Right renal cortex interstitium (tissue), 3 donors: ENCODE results near the gene CRYM. TPM values are rescaled to one million over a fixed set of nuclear protein-coding genes. Genes with fewer than 3 reads are reported as not detected.
A peak's percentile ranks its signal among the peaks of the same experiment; 100 is the strongest.
"Not testable (repeated sequence)": the region's sequence is repeated elsewhere in the genome, so short reads cannot be mapped to it uniquely, and the experiment has no call there.

Experiments
- DNase-seq, 3 donors: peaks; one replicate each; pipeline ENCODE4 v3.0.0-alpha.2; 2013; ENCODE audit warnings: low read depth in 3 of 3, low spot score in 2 of 3
- polyA plus RNA-seq, 3 donors: library from polyadenylated mRNA; unstranded; fragments of 120-200 nt; gene quantifications; one replicate each; pipeline ENCODE4 v1.2.1, GENCODE V29; 2013; ENCODE audit not compliant: insufficient read length in 3 of 3

CRYM gene
- polyA plus RNA-seq: 1 to 10 TPM; 8.3 to 9.8 (median 8.9) TPM

DNA sequence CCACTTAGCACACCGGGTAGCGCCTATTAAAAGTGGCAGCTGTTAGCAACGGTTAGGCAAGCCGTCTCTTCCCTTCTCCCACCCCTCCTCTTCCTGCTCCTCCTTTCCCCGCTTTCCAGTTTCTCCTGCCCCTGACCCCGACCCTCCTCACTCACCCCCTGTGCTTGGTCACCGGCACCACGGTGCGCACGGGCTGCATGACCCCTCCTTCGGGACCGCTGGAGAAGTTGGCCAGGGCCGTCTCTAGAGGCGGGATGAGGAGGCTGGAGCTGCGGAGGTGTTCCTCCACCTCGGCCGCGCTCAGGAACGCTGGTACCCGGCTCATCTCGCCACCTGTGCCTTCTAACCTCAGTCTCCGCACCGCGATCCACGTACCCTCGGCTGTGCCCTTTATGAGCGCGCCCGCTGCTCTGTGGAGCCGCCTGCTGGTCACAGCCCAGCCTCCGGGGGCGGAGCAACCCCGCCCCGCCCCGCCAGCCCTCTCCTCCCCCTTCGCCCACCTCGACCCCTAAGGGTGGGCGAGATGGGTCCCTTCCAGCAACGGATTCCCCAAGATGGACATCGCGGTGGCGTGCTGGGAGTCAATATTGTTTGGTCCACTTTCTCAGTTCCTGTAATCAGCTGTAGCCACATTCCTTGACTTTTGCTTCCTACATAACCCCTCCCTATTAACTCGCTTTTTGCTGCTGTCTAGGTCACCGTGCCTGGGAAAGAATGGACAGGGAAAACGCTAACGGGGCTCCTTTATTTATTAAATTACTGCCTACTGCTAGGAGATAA, at the start of gene CRYM:
CRYM (minus strand) TSS at position 364 of the 780 bp plus-strand sequence; CDS start at position 325, 39 bp downstream.
- no peak for DNase-seq

DNA sequence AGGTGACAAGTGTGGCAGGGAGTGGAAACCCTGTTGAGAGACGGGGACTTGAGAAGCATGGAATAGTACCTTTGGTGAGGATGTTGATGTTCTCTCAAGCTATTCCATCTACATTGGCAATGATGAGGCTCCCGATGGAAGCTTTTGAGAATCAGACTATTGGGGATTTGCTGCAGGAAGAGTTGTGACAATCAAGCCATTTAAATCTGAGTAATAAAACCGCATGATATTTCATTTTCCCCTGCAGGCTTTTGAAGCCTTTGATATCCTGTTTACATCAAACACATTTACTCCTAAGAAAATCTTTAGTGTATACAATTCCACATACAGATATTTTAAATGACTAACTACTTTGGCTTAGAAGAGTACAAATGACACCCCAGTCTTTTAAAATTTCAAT, 49.0 kb upstream of the CRYM start:
- DNase-seq: no peak

DNA sequence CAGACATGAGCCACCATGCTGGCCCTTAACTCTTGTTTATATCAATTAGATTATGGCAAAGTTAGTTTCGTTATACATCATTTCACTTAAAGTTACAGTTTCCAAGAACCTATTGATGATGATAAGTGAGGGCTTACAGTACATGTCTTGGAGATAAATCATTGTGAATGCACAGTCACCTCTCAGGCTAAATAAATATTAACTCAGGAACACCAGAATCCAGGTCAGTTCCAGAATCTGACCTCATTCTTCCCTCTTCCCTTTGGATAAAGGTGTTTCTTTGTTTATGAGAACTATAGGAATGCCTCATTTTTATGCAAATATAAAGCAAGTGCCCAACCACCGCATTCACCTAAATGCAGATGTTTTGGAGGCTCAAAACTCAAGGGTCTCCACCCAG, 48.4 kb upstream of the CRYM start:
- DNase-seq: no peak

DNA sequence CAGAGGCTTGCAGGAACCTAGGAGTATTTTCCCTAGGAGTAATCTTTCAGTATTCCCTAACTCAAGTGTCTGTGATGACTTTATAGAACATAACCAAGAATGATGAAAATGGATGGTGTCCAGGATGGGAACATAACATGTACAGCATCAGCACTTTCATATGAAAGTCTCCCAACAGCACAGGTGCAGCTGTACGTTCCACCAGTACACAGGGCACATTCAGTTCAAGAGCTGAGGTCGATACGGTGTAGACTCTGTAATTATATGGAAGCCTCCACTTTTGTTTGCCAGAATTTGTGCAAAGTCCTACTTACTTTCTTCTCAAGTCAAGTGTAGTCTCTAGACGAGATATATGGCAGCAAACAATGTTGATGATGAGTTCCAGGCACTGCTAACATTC, 46.2 kb upstream of the CRYM start:
- DNase-seq: no peak

DNA sequence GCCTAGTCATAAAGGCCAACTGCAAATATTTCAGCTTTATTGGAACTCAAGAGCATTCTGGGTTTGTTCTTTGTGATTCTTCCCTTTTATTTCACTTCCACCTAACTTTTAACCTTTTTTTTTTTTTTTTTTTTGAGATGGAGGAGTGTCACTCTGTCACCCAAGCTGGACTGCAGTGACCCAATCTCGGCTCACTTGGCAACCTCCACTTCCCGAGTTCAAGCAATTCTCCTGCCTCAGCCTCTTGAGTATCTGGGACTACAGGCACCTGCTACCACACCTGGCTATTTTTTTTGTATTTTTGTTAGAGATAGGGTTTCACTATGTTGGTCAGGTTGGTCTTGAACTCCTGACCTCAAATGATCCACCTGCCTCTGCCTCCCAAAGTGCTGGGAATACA, 44.2 kb upstream of the CRYM start:
- DNase-seq: not testable (repeated sequence)

DNA sequence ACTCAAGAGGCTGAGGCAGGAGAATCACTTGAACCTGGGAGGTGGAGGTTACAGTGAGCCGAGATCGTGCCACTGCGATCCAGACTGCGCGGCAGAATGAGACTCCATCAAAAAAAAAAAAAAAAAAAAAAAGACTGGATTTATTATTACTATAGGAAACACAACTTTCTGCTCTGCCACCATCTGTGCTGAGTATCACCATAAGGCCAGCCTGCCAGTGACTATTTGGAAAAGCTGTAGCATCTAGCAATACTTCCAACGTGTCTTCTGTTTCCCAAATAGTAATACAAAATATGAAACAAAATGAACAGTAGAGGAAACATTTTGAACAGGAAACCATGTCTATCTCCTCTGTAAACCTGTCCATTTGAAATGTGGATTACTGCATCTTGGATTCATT, 43.6 kb upstream of the CRYM start:
- DNase-seq: no peak

DNA sequence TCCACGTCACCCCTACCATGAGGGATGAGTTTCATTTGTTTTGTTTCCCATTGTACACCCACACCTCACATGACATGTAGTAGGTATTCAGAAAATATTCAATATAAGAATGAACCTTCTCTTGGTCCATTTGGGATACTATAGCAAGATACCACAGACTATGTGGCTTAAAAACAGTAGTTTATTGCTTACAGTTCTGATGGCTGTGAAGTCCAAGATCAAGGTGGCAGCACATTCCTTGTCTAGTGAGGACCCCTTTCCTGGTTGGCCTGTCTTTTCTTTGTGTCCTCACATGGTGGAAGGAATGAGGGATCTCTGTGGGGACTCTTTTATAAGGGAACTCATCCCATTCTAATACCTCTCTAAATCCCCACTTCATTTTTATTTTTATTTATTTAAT, 36.2 kb upstream of the CRYM start:
- DNase-seq: no peak

DNA sequence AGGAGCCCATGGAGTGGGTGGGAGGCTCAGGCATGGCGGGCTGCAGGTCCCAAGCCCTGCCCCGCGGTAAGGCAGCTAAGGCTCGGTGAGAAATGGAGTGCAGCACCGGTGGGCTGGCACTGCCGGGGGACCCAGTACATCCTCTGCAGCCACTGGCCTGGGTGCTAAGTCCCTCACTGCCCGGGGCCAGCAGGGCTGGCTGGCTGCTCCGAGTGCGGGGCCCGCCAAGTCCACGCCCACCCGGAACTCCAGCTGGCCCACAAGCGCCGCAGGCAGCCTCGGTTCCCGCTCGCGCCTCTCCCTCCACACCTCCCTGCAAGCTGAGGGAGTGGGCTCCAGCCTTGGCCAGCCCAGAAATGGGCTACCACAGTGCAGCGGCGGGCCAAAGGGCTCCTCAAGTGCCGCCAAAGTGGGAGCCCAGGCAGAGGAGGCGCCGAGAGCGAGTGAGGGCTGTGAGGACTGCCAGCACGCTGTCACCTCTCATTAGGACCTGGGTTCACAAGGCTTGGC, 34.8 kb upstream of the CRYM start:
- DNase-seq: not testable (repeated sequence)

DNA sequence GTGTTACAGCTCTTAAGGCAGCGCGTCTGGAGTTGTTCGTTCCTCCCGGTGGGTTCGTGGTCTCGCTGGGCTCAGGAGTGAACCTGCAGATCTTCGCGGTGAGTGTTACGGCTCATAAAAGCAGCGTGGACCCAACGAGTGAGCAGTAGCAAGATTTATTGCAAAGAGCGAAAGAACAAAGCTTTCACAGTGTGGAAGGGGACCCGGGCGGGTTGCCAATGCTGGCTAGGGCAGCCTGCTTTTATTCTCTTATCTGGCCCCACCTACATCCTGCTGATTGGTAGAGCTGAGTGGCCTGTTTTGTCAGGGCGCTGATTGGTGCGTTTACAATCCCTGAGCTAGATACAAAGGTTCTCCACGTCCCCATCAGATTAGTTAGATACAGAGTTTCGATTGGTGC, 34.0 kb upstream of the CRYM start:
- not testable (repeated sequence) for DNase-seq

DNA sequence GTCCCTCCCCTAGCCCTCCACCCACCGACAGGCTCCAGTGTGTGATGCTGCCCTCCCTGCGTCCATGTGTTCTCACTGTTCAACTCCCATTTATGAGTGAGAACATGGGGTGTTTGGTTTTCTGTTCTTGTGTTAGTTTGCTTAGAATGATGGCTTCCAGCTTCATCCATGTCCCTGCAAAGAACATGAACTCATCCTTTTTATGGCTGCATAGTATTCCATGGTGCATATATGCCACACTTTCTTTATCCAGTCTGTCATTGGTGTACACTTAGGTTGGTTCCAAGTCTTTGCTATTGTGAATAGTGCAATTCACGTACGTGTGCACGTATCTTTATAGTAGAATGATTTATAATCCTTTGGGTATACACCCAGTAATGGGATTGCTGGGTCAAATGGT, 28.6 kb upstream of the CRYM start:
- not testable (repeated sequence) for DNase-seq

DNA sequence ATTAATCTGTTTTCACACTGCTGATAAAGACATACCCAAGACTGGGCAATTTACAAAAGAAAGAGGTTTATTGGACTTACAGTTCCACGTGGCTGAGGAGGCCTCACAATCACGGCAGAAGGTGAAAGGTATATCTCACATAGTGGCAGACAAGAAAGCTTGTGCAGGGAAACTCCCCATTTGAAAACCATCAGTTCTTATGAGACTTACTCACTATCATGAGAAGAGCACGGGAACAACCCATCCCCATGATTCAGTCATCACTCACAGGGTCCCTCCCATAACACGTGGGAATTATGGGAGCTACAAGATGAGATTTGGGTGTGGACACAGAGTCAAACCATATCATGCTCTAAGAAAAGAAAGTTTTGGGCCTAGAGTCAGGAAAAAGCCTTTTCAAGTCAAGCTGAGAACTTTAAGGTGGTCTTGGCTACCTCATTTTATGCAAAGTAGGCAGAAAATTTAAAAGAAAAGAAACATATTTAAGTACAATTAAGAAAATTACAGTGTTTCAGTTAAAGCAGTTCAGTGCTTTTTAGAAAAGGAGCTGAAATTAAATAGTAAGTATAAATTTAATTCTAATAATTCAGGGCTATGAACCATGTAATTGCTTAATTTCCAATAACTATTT, 24.9 kb upstream of the CRYM start:
- no peak for DNase-seq

DNA sequence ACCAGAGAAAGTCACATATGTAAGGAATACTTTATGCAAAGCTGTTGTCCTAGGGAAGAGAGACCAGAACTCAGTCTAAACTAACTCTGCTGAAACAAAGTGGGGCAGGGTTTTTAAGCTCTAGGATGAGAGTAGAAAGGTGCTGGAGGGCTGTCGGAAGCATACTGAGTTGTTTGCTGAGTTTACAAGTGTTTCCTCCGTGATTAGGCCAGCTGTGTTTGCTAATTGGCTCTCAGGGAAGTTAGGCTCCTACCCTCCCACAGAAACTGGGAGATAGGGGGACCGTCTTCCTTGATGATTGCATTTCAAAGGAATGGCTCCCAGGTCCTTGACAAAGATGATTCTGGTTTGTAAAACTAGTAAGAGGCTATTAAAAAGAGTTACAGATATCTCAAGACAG, 24.4 kb upstream of the CRYM start:
- no peak for DNase-seq

DNA sequence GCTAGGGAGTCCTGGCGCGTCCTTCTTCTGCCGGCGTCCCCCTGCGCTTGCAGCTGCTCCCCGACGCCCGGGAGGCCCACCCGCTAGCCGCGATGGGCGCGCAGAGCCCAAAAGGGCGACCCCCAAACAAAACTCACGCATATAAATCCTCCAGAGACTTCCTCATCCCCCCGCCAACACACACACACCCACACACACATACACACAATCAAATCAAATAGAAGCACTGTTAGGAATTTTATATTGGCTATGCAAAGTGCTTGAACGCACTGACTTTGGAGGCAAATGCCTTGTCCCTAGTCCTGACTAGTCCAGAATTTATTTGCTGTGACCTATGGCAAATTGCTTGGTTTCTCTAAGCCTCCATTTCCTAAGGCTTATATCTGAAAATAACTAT, 23.8 kb upstream of the CRYM start:
- no peak for DNase-seq

DNA sequence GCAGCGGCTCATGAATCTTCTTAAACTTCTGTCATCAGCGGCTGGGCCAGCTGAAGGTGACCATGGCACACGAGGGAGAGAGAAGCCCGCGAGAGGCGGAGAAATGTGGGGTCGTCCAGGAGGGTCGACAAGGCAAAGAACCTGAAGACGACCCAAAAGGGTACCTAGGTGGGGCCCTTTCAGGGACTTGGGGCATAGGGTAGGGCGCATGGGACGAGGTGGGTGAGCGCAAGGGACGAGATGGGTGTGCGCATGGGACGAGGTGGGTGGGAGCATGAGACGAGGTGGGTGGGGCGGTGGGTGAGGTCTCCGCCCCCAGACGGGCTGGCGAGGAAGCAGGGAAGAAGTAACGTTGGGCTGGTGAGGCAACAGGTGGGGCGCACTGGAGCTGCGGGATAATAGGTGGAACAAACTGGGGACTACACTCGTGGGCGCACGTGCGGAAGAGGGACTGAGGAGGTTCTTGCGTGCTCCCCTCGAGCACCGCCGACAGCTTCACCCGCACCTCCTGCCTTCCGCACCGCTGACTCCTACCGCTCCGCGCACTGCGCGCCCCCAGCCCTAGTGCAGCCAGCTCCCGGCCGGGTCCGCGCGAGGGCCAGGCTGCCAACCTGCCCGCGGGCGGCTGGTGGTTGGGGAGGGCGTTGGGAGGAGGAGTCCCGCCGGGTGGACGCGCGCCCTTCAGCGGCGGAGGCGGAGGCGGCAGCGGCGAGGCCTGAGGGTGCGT, 23.2 kb upstream of the CRYM start:
- DNase-seq: peak in 1 of 3 donors; percentile 9

DNA sequence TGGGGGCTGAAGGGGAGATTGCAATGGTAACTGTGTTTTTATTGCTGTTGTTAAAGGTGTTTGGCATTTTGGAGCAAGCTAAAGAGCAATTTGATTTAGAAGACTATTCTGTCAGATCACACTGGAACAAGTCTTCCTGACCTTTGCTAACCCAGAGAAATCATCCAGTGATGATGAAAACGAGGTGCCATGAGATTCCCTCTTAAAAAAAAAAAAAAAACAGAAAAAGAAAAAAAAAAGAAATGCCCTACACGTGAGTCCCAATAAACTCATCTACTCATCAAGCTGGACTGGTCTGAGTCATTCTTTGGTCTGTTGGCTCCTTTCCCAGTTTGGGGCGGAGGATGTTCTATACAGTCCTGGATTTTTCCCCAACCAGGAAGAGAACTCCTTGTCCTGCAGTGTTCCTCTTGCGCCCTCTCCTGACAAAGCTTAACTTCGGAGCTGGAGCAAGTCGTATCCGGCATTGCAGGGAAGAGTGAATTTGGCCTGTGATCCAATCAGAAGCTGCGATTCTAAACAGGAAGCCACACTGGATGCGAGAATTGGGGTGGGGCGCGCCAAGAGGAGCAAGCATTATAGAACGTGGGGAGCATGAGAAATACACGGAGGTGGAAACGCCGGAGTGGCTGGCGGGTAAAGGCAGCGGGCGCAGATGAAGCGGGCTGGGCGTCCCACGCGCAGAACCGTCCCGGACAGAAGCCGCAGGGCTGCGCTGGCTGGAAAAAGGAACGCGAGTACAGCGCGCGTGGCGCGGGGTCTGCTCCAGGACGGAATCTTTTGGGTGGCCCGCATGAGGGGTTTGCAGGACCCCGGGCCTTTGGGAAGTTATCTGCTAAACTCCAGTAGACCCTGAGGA, 22.4 kb upstream of the CRYM start:
- peak; percentile 94 to 98 (median 97) for DNase-seq

DNA sequence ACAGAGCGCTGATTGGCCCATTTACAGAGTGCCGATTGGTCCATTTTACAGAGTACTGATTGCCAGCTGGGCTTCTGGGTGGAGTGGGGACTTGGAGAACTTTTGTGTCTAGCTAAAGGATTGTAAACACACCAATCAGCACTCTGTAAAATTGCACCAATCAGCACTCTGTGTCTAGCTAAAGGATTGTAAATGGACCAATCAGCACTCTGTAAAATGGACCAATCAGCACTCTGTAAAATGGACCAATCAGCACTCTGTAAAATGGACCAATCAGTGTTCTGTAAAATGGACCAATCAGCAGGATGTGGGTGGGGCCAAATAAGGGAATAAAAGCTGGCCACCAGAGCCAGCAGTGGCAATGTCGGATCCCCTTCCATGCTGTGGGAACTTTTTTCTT, 11.7 kb upstream of the CRYM start:
- DNase-seq: not testable (repeated sequence)

DNA sequence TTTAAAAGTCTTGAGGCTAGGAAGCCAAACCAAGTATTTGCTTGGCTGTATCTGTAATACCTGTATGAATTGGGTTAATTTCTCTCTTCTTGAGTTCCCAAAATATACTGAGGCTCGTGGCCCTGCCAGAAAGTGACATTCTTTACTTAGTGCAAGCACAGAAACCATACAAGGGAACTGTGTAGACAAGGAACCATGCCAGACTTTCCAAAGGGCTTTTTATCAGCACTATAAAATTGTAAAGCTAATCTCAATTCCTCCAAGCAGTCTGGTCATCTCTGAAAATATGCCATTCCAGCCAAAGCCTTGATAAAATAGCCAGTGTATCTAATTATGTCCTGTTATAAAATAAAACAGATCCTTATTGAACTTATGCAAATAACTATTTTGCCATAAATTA, 7.2 kb upstream of the CRYM start:
- DNase-seq: no peak

DNA sequence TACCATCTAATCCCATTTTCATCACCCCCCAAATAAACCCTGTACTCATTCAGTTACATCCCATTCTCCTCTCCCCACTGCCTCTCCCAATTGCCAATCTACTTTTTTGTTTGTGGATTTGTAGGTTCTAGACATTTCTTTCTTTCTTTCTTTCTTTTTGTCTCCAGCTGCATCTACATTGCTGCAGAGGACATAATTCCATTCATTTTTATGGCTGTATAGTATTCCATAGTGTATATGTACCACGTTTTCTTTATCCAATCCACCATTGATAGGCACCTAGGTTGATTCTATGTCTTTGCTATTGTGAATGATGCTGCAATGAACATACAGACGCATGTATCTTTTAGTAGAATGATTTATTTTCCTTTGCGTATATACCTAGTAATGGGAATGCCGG, 6.3 kb upstream of the CRYM start:
- no peak for DNase-seq

DNA sequence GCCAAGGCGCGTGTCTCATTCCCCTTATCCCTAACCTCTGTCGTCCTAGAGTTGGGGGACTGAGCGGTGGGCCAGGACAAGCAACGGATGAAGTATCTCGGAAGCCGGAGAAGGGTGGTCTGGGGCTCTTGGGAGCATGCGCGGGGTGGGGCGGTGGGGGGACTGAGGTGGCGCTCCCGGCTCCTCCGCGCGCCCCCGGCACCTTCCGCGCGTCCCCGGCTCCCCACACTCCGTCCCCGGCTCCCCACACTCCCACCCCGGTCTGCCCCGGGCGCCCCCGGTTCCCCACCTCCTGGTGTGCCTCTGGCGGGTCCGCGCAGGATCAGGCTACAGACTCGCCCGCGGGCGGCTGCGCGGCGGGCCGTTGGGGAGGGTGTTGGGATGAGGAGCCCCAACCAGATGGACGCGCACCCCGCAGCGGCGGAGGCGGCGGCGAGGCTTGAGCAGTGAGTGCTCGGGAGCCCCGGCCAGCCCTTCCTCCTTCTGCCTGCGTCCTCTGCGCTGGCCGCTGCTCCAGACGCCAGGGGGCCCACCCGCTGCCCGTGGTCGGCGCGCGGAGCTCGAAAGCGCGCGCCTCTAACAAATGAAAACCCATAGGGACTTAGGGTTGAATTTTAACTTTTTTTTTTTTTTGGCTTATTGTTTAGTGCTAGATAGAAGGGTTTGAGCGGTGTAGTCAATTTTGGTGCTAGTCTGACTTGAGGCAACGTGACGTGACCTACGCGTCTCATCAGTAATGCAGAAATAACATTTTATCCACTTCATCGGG, 5.6 kb upstream of the CRYM start:
- no peak for DNase-seq
